PFSK-1 (cell line): ENCODE results near the gene ZFAND5.

Source experiments
- FOXP2 ChIP-seq: optimal IDR thresholded peaks from 2 replicates; pipeline ENCODE3; 2011; ENCODE audit warnings: borderline replicate concordance, control low read depth, inconsistent platforms; ENCODE audit not compliant: insufficient read depth; ENCODE audit errors: extremely low read length, extremely low read depth
- POLR2AphosphoS5 ChIP-seq: IDR thresholded peaks from 2 replicates; pipeline ENCODE4 v1.6.1; 2012; ENCODE audit warnings: low read depth, mild to moderate bottlenecking, control low read depth, low read length, moderate library complexity
- SIN3A ChIP-seq: IDR thresholded peaks from 2 replicates; pipeline ENCODE4 v1.6.1; 2012; ENCODE audit warnings: mild to moderate bottlenecking, low read length, moderate library complexity, borderline replicate concordance; ENCODE audit not compliant: insufficient read depth
- TAF1 ChIP-seq: IDR thresholded peaks from 2 replicates; pipeline ENCODE4 v1.6.1; 2012; ENCODE audit warnings: low read length, control low read depth, borderline replicate concordance; ENCODE audit not compliant: insufficient read depth
- TF ChIP-seq, protein P1 (sequence below), 2 experiments: IDR thresholded peaks; 2 replicates each; pipeline versions ENCODE4 v1.6.1 to v1.8.0; 2011 to 2012; ENCODE audit warnings: low read depth in 2 of 2, low read length in 2 of 2, control low read depth in 1 of 2, inconsistent platforms in 1 of 2, mild to moderate bottlenecking in 1 of 2, moderate library complexity in 1 of 2; ENCODE audit not compliant: insufficient read depth in 1 of 2

DNA sequence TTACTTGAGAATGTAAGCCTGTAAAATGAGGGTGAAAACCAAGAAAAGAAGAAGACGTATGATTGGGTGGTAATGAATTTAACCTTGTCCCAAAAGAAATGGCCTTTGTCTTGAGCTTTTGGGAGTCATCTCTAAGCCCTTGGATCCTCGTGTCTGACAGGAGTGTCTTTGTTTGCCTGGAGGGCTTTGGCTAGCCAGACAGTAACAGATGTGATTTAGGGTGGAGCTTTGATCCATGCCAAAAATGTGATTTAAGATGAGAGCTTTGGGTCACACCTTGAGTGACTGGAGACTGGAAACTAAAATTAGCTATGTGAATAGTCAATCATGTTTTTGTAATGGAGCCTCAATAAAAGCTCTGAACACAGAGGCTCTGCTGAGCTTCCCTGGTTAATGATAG, 25.9 kb upstream of the ZFAND5 start:
- TF ChIP-seq, protein P1, sequence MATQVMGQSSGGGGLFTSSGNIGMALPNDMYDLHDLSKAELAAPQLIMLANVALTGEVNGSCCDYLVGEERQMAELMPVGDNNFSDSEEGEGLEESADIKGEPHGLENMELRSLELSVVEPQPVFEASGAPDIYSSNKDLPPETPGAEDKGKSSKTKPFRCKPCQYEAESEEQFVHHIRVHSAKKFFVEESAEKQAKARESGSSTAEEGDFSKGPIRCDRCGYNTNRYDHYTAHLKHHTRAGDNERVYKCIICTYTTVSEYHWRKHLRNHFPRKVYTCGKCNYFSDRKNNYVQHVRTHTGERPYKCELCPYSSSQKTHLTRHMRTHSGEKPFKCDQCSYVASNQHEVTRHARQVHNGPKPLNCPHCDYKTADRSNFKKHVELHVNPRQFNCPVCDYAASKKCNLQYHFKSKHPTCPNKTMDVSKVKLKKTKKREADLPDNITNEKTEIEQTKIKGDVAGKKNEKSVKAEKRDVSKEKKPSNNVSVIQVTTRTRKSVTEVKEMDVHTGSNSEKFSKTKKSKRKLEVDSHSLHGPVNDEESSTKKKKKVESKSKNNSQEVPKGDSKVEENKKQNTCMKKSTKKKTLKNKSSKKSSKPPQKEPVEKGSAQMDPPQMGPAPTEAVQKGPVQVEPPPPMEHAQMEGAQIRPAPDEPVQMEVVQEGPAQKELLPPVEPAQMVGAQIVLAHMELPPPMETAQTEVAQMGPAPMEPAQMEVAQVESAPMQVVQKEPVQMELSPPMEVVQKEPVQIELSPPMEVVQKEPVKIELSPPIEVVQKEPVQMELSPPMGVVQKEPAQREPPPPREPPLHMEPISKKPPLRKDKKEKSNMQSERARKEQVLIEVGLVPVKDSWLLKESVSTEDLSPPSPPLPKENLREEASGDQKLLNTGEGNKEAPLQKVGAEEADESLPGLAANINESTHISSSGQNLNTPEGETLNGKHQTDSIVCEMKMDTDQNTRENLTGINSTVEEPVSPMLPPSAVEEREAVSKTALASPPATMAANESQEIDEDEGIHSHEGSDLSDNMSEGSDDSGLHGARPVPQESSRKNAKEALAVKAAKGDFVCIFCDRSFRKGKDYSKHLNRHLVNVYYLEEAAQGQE (IDR thresholded peaks at IDR 0.05; ENCODE audit: insufficient read depth in 1 of 2, low read depth in 2 of 2, low read length in 2 of 2): no peak
- no peak for TF ChIP-seq SIN3A
- no peak for TF ChIP-seq POLR2AphosphoS5
- TF ChIP-seq TAF1: no peak
- no peak for TF ChIP-seq FOXP2
